Thoracic aorta (tissue), 2 donors: ENCODE results near the gene ALPP. TPM values are rescaled to one million over a fixed set of nuclear protein-coding genes. Genes with fewer than 3 reads are reported as not detected.

Experiments used
- ATAC-seq: fragments of 150-250 bp; one replicate; pipeline ENCODE4 v1.8.0; 2017; ENCODE audit warnings: low read depth; ENCODE audit not compliant: insufficient number of reproducible peaks, low FRiP score
- DNase-seq: peaks from one replicate; pipeline ENCODE4 v3.0.0-alpha.2; 2020; ENCODE audit warnings: low spot score
- H3K27ac ChIP-seq, 2 donors: fragments of 200-600 bp; sonication (generic); 1 replicate in 1 of 2; 2 replicates in 1 of 2; pipeline ENCODE4 v1.5.1; 2016; ENCODE audit warnings: mild to moderate bottlenecking in 2 of 2, moderate library complexity in 2 of 2
- H3K27me3 ChIP-seq: fragments of 200-600 bp; sonication (generic); replicated peaks from 2 replicates; pipeline ENCODE4 v1.6.0; 2016; ENCODE audit warnings: mild to moderate bottlenecking; ENCODE audit not compliant: insufficient read depth
- H3K36me3 ChIP-seq: fragments of 200-600 bp; sonication (generic); one replicate; pipeline ENCODE4 v1.5.1; 2016
- H3K4me1 ChIP-seq, 2 donors: fragments of 200-600 bp; sonication (generic); 1 replicate in 1 of 2; 2 replicates in 1 of 2; pipeline versions ENCODE4 v1.5.1 to v1.6.0; 2016; ENCODE audit warnings: low read depth in 2 of 2, mild to moderate bottlenecking in 1 of 2; ENCODE audit not compliant: control insufficient read depth in 1 of 2
- H3K4me3 ChIP-seq: fragments of 200-600 bp; sonication (generic); 2 replicates; pipeline ENCODE4 v1.5.1; 2016; ENCODE audit warnings: mild to moderate bottlenecking
- H3K9me3 ChIP-seq: fragments of 200-600 bp; sonication (generic); 2 replicates; pipeline ENCODE4 v1.5.1; 2016
- CTCF ChIP-seq: fragments of 200-600 bp; sonication (generic); IDR thresholded peaks from one replicate; pipeline ENCODE4 v1.5.1; 2019; ENCODE audit warnings: antibody characterized with exemption
- total RNA-seq, 2 donors: library from RNA; depleted of rRNA; stranded (reverse); fragments of >200 nt; gene quantifications; one replicate each; pipeline versions ENCODE4 v1.1.0 to v1.2.3, GENCODE V29; 2016

ALPP gene
- total RNA-seq, 2 donors from 2014 or later = not detected

GRCh38 chr2:232341061-232341738 is 37.4 kb upstream of the ALPP start:
- H3K4me1 ChIP-seq = no peaks in the 10 kb centered on the region
- ATAC-seq (no peak), DNase-seq (no peak)
- H3K9me3 ChIP-seq = peaks cover 5% of the 10 kb centered on the region
- TF ChIP-seq CTCF = no peak
- no peak overlapping the region for H3K27ac ChIP-seq
- H3K4me3 ChIP-seq = no peak overlapping the region
- H3K27me3 ChIP-seq = no peaks in the 10 kb centered on the region
- no peaks in the 10 kb centered on the region for H3K36me3 ChIP-seq

- Histone ChIP-seq H3K4me3 (no peak overlapping the region), H3K36me3 (no peaks in the 10 kb centered on the region), H3K9me3 (peaks cover 5% of the 10 kb centered on the region), H3K4me1 (no peaks in the 10 kb centered on the region), H3K27me3 (no peaks in the 10 kb centered on the region), H3K27ac (no peak overlapping the region)
- TF ChIP-seq CTCF = no peak
- no peak for ATAC-seq
- no peak for DNase-seq
These were observed 36.8 kb upstream of the ALPP start for GRCh38 chr2:232341739-232342126.

GRCh38 chr2:232342635-232343565 is 35.7 kb upstream of the ALPP start:
- ATAC-seq (no peak), DNase-seq (no peak)
- H3K27me3 ChIP-seq = no peaks in the 10 kb centered on the region
- no peaks in the 10 kb centered on the region for H3K36me3 ChIP-seq
- peaks cover 5% of the 10 kb centered on the region for H3K9me3 ChIP-seq
- no peaks in the 10 kb centered on the region for H3K4me1 ChIP-seq
- H3K4me3 ChIP-seq = no peak overlapping the region
- no peak for TF ChIP-seq CTCF
- H3K27ac ChIP-seq = no peak overlapping the region

- Histone ChIP-seq H3K4me1 (no peaks in the 10 kb centered on the region), H3K4me3 (no peak overlapping the region), H3K9me3 (peaks cover 5% of the 10 kb centered on the region), H3K27me3 (no peaks in the 10 kb centered on the region), H3K27ac (no peak overlapping the region), H3K36me3 (no peaks in the 10 kb centered on the region)
- ATAC-seq (no peak), DNase-seq (no peak)
- no peak for TF ChIP-seq CTCF
These were observed 34.7 kb upstream of the ALPP start for GRCh38 chr2:232343821-232344220.

- DNase-seq = no peak
- TF ChIP-seq CTCF = no peak
- Histone ChIP-seq H3K27me3 (no peaks in the 10 kb centered on the region), H3K9me3 (peaks cover 5% of the 10 kb centered on the region), H3K4me1 (no peaks in the 10 kb centered on the region), H3K36me3 (no peaks in the 10 kb centered on the region), H3K27ac (no peak overlapping the region), H3K4me3 (no peak overlapping the region)
- no peak for ATAC-seq
These were observed 33.3 kb upstream of the ALPP start for GRCh38 chr2:232345251-232345650.
